ENCODE measurements around the gene LZTS3. TPM values are rescaled to one million over a fixed set of nuclear protein-coding genes. Genes with fewer than 3 reads are reported as not detected.

LZTS3 gene
- total and polyA plus RNA-seq, 2 of the 13 experiments (the other 11 are each of a cell fraction or from before 2014, with no cell fraction given): 10.1 to 31.3 TPM

DNA sequence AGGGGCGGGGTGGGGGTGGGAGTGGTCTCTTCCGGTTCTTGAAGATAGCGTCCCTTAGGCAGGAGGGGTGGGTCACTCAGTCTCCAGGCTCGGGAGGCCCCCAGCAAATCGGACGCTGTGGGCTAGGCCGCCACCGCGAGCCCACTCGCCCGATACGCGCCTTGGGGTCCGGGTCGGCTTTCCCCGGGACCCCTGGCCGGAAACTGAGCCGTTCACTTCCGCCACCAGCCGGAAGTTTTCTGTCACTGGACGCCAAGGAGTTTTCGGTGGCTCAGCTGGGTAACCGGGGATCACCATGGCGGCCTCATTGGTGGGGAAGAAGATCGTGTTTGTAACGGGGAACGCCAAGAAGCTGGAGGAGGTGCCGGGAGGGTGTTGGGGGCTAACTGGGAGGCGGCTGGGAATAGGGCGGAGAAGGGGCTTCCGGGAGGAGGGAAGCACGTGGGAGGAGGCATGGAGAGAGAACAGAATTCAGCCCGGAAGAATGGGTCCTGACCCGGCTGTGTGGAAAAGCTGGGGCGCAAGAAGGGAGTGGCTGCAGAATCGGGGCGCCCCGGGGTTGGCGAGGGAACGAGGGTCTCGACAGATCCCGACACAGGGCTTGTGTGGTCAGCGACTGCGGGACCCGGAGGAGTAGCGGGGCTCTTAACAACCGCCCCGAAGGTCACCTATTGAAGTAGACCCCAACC lies 36.1 kb upstream of the LZTS3 start, which contains the start of gene ITPA (continued):
- TF ChIP-seq FOXJ3 (CRISPR knock-in tag; IDR thresholded peaks at IDR 0.05; ENCODE audit: borderline replicate concordance): no peak
- TF ChIP-seq MED13 (CRISPR knock-in tag; IDR thresholded peaks at IDR 0.05): 0 out of 2 replicates have a peak, but pooled peaks have one; percentile 24
- TF ChIP-seq BCL6 (CRISPR knock-in tag; IDR thresholded peaks at IDR 0.05): peak; percentile 63; the same call in 1 of the 2 replicates
- TF ChIP-seq TOE1 (CRISPR knock-in tag; IDR thresholded peaks at IDR 0.05): no peak
- no peak for TF ChIP-seq POLR2AphosphoS2 (IDR thresholded peaks at IDR 0.05; ENCODE audit: low read depth, low read length)
- TF ChIP-seq ZFP36 (IDR thresholded peaks at IDR 0.05; ENCODE audit: borderline replicate concordance, low read depth, low read length, partially characterized antibody): no peak
- peak; percentile 58; the same call in 1 of the 2 replicates for TF ChIP-seq ZNF766 (CRISPR knock-in tag; IDR thresholded peaks at IDR 0.05; ENCODE audit: borderline replicate concordance)
- TF ChIP-seq, protein P1, sequence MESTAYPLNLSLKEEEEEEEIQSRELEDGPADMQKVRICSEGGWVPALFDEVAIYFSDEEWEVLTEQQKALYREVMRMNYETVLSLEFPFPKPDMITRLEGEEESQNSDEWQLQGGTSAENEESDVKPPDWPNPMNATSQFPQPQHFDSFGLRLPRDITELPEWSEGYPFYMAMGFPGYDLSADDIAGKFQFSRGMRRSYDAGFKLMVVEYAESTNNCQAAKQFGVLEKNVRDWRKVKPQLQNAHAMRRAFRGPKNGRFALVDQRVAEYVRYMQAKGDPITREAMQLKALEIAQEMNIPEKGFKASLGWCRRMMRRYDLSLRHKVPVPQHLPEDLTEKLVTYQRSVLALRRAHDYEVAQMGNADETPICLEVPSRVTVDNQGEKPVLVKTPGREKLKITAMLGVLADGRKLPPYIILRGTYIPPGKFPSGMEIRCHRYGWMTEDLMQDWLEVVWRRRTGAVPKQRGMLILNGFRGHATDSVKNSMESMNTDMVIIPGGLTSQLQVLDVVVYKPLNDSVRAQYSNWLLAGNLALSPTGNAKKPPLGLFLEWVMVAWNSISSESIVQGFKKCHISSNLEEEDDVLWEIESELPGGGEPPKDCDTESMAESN (CRISPR knock-in tag; conservative IDR thresholded peaks at IDR 0.05): peak; percentile 48; the same call in 1 of the 2 replicates
- TF ChIP-seq THRA (CRISPR knock-in tag; IDR thresholded peaks at IDR 0.05; ENCODE audit: borderline replicate concordance): no peak; the same call in 1 of the 2 replicates
- no peak for TF ChIP-seq HNF1A (IDR thresholded peaks at IDR 0.05; ENCODE audit: low read depth)
- TF ChIP-seq HNF1A (CRISPR knock-in tag; IDR thresholded peaks at IDR 0.05; ENCODE audit: borderline replicate concordance): no peak; the same call in 1 of the 2 replicates
- TF ChIP-seq ZNF547 (CRISPR knock-in tag; IDR thresholded peaks at IDR 0.05): peak; percentile 21; the same call in 1 of the 2 replicates
- TF ChIP-seq KDM6A (CRISPR knock-in tag; IDR thresholded peaks at IDR 0.05; ENCODE audit: low read depth): peak; percentile 32; the same call in 1 of the 2 replicates
- TF ChIP-seq AHR (CRISPR knock-in tag; IDR thresholded peaks at IDR 0.05): peak; percentile 89; the same call in 1 of the 2 replicates
- TF ChIP-seq, protein P2, sequence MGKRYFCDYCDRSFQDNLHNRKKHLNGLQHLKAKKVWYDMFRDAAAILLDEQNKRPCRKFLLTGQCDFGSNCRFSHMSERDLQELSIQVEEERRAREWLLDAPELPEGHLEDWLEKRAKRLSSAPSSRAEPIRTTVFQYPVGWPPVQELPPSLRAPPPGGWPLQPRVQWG (CRISPR knock-in tag; IDR thresholded peaks at IDR 0.05; ENCODE audit: borderline replicate concordance, low read depth): peak; percentile 19; the same call in 1 of the 2 replicates
- TF ChIP-seq GPN1 (CRISPR knock-in tag; IDR thresholded peaks at IDR 0.05; ENCODE audit: borderline replicate concordance): no peak; the same call in 1 of the 2 replicates
- peak in 1 of 2 experiments; percentile 45; a peak in 1 of 4 replicates for TF ChIP-seq ATF4 (CRISPR knock-in tag; IDR thresholded peaks at IDR 0.05)
- peak; percentile 76 for TF ChIP-seq ZNF768 (CRISPR knock-in tag; IDR thresholded peaks at IDR 0.05)
- no peak; the same call in 1 of the 2 replicates for TF ChIP-seq HMG20A (CRISPR knock-in tag; IDR thresholded peaks at IDR 0.05; ENCODE audit: borderline replicate concordance)
- TF ChIP-seq ZNF788 (CRISPR knock-in tag; IDR thresholded peaks at IDR 0.05; ENCODE audit: borderline replicate concordance): peak; percentile 41; the same call in 1 of the 2 replicates
- TF ChIP-seq SIX4 (CRISPR knock-in tag; IDR thresholded peaks at IDR 0.05): 0 out of 2 replicates have a peak, but pooled peaks have one; percentile 52
